ENCODE data around the gene GNB5.
A peak's percentile ranks its signal among the peaks of the same experiment; 100 is the strongest.

Gene GNB5

DNA sequence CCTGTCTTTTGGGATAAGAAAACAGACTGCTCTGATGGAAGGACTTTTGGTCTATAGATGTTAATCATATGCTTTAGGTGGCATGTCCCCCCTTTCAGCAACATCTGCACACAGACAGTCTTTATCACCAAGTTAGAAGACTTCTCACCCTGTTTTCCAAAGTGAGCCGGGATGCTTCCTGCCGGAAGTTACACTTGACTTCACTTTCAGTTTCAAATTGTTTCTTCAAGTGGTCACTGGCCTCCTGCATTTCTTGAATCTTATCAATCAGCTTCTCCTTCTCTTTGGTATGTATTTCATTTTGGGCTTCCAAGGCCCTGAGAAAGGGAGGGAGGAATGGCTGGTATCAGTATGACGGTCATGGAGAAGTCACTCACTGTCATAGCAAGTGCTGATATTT is 27.2 kb upstream of the GNB5 start:
- TF ChIP-seq, protein P1, sequence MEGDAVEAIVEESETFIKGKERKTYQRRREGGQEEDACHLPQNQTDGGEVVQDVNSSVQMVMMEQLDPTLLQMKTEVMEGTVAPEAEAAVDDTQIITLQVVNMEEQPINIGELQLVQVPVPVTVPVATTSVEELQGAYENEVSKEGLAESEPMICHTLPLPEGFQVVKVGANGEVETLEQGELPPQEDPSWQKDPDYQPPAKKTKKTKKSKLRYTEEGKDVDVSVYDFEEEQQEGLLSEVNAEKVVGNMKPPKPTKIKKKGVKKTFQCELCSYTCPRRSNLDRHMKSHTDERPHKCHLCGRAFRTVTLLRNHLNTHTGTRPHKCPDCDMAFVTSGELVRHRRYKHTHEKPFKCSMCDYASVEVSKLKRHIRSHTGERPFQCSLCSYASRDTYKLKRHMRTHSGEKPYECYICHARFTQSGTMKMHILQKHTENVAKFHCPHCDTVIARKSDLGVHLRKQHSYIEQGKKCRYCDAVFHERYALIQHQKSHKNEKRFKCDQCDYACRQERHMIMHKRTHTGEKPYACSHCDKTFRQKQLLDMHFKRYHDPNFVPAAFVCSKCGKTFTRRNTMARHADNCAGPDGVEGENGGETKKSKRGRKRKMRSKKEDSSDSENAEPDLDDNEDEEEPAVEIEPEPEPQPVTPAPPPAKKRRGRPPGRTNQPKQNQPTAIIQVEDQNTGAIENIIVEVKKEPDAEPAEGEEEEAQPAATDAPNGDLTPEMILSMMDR (IDR thresholded peaks at IDR 0.05) = no peak
- no peaks in the 10 kb centered on the region for H3K27me3 ChIP-seq
- no peaks in the 10 kb centered on the region for H3K4me1 ChIP-seq
- no peak for DNase-seq
- H3K9me3 ChIP-seq = no peaks in the 10 kb centered on the region
- no peak overlapping the region for H3K4me3 ChIP-seq
- intact Hi-C loops (cut with DNase I; ENCODE audit: low total_unique reads) = no loop called here
- no peak overlapping the region for H3K27ac ChIP-seq
- peaks cover 0 to 29% (median 0%) of the 10 kb centered on the region in 3 donors for H3K36me3 ChIP-seq

DNA sequence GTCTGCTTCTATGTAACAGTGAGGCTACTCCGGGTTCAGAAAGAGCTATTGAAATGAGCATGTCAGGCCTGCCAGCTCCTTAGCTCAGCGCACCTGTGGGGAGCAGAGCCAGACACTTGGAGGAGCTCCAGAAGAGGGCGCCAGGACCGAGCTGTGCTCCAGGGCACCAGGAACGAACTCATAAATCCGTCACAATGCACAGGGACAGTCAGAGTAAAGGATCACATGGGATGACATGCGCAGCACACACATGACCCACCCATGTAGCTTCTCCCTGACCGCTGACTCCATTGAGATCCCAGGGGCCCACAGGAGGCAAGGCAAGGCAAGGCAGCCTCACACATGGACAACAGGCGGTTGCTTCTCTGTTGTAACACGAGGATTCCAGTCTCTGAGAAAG is 26.0 kb upstream of the GNB5 start:
- H3K27ac ChIP-seq = no peak overlapping the region
- peaks cover 0 to 36% (median 0%) of the 10 kb centered on the region in 3 donors for H3K36me3 ChIP-seq
- intact Hi-C loops (cut with DNase I; ENCODE audit: low total_unique reads) = no loop called here
- DNase-seq = no peak
- no peak overlapping the region for H3K4me3 ChIP-seq
- H3K4me1 ChIP-seq = no peaks in the 10 kb centered on the region
- H3K27me3 ChIP-seq = no peaks in the 10 kb centered on the region
- no peaks in the 10 kb centered on the region for H3K9me3 ChIP-seq
- TF ChIP-seq, protein P1 (IDR thresholded peaks at IDR 0.05) = no peak

DNA sequence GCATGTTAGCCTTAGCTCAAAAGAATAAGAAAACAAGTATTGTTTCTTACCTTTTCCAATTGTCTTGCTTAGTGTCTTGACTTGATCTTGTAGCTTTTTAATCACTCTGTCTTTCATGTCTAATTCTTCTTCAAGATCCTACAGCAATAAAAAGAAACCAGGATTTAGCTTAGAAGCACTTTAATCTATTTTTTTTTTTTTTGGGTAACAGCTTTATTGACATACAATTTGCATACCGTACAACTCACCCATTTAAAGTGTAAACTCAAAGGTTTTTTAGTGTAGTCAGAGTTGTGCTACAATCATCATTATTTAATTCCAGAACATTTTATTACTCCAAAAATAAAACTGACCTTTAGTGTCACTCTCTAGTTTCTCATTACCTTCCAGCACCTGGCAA is 23.4 kb upstream of the GNB5 start:
- Histone ChIP-seq H3K4me3 (no peak overlapping the region), H3K27me3 (no peaks in the 10 kb centered on the region), H3K27ac (no peak overlapping the region), H3K4me1 (no peaks in the 10 kb centered on the region), H3K36me3 (peaks cover 0 to 46% (median 0%) of the 10 kb centered on the region in 3 donors), H3K9me3 (no peaks in the 10 kb centered on the region)
- no peak for DNase-seq
- intact Hi-C loops (cut with DNase I; ENCODE audit: low total_unique reads) = no loop called here
- TF ChIP-seq, protein P1 (IDR thresholded peaks at IDR 0.05) = no peak

DNA sequence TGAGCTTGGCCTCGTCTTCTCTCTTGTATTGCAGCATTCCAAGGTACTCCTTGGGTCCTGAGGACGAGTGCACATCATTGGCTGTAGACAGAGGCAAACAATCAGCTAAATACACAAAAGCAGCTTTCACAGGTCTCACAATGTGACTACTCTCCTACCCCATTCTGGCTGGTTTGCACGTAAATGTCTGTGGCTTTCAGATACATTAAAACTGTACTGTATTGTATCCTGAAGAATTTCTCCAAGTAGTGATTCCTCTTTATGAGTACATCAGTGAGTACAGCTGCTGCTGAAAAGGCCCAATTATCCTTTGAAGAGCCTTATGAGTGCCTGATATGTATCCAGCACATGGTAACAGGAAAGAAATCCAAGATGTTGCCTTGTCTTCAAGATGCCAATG is 22.0 kb upstream of the GNB5 start:
- Histone ChIP-seq H3K4me1 (no peaks in the 10 kb centered on the region), H3K9me3 (no peaks in the 10 kb centered on the region), H3K4me3 (no peak overlapping the region), H3K36me3 (peaks cover 0 to 43% (median 0%) of the 10 kb centered on the region in 3 donors), H3K27me3 (no peaks in the 10 kb centered on the region), H3K27ac (no peak overlapping the region)
- DNase-seq = no peak
- intact Hi-C loops (cut with DNase I; ENCODE audit: low total_unique reads) = no loop called here
- TF ChIP-seq, protein P1 (IDR thresholded peaks at IDR 0.05) = no peak

DNA sequence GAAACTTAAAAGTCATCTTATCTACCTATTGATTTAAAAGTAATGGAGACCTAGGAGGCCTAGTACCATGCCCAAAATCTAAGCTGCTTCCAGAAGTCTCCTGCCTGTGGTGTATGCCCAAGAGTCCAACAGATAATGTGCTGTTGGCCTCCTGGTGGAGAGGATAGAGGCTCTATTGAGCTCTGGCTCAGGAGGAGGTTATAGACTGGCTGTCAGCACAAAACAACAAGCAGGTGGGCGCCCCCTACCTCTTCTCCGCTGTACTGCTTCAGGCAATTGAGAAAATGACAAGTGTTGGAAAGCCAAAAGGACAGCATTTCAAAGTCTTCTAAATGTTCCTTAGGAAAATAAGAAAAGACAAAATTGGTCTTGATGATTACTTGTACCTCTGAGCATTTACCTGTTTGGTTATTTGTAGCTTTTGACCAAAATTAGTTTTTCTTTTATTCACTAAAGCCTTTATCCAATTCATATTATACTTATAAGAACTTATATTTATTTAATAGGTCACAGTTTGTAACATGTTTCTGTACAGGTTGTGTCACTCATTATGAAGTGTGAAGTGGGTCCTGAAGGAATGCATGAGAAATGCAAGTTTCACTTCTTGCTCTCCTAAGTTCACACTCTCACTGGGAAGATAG is 17.2 kb upstream of the GNB5 start:
- Histone ChIP-seq H3K4me1 (no peaks in the 10 kb centered on the region), H3K27ac (no peak overlapping the region), H3K36me3 (peaks cover 0 to 35% (median 0%) of the 10 kb centered on the region in 3 donors), H3K9me3 (no peaks in the 10 kb centered on the region), H3K27me3 (no peaks in the 10 kb centered on the region), H3K4me3 (no peak overlapping the region)
- DNase-seq = peak in 1 of 2 donors; percentile 49
- TF ChIP-seq, protein P1 (IDR thresholded peaks at IDR 0.05) = peak; percentile 28 to 35
- intact Hi-C loops (cut with DNase I; ENCODE audit: low total_unique reads) = no loop called here
